Caco-2 (cell line): ENCODE results near the gene KRT86. TPM values are rescaled to one million over a fixed set of nuclear protein-coding genes. Genes with fewer than 3 reads are reported as not detected.

Experiments
- BruUV-seq: library from RNA; stranded (reverse); fragments of 400-500 nt; replicated peaks from 2 replicates; lab custom pipeline; 2021; lab: Mats Ljungman, UMichigan
- CTCF ChIA-PET: fragments of 300-600 bp; sonication (Branson Sonifier 250); formaldehyde crosslinking; loops from one replicate; lab custom pipeline; 2022; ENCODE audit warnings: antibody characterized with exemption; lab: Charles Lee
- POLR2A ChIA-PET: fragments of 300-600 bp; sonication (Branson Sonifier 250); formaldehyde crosslinking; loops from one replicate; lab custom pipeline; 2022; ENCODE audit warnings: antibody characterized with exemption; lab: Charles Lee
- DNase-seq, 2 experiments: peaks; one replicate each; pipeline versions ENCODE4 v3.0.0 to v3.0.0-alpha.2; 2020 to 2022
- H3K27me3 ChIP-seq: replicated peaks from 2 replicates; pipeline ENCODE4 v1.6.0; 2011; ENCODE audit warnings: low read length; ENCODE audit not compliant: control insufficient read depth, insufficient read depth
- H3K36me3 ChIP-seq: 2 replicates; pipeline ENCODE4 v1.5.1; 2011; ENCODE audit warnings: low read length; ENCODE audit not compliant: control insufficient read depth, insufficient read depth
- H3K4me1 ChIP-seq: fragments of 250-450 bp; sonication (Bioruptor Pico); 2 replicates; pipeline ENCODE4 v1.5.1; 2020; ENCODE audit warnings: mild to moderate bottlenecking
- H3K4me3 ChIP-seq: 2 replicates; pipeline ENCODE4 v1.5.1; 2011; ENCODE audit warnings: low read depth, mild to moderate bottlenecking, control low read depth, low read length
- H3K9me3 ChIP-seq: fragments of 250-450 bp; sonication (Bioruptor Pico); 2 replicates; pipeline ENCODE4 v1.5.1; 2020; ENCODE audit warnings: mild to moderate bottlenecking, moderate library complexity
- H3K27ac Mint-ChIP-seq: one replicate; pipeline ENCODE4 v1.8.0; 2022; ENCODE audit warnings: mixed read lengths; ENCODE audit not compliant: unreplicated experiment
- H3K27me3 Mint-ChIP-seq: one replicate; pipeline ENCODE4 v1.8.0; 2022; ENCODE audit warnings: mixed read lengths; ENCODE audit not compliant: insufficient read depth, unreplicated experiment
- H3K36me3 Mint-ChIP-seq: one replicate; pipeline ENCODE4 v1.8.0; 2022; ENCODE audit warnings: mild to moderate bottlenecking, mixed read lengths; ENCODE audit not compliant: insufficient read depth, unreplicated experiment
- H3K4me1 Mint-ChIP-seq: one replicate; pipeline ENCODE4 v1.8.0; 2022; ENCODE audit warnings: low read depth, mixed read lengths; ENCODE audit not compliant: unreplicated experiment
- H3K4me3 Mint-ChIP-seq: one replicate; pipeline ENCODE4 v1.8.0; 2022; ENCODE audit warnings: mild to moderate bottlenecking, moderate library complexity, mixed read lengths; ENCODE audit not compliant: unreplicated experiment
- H3K9me3 Mint-ChIP-seq: one replicate; pipeline ENCODE4 v1.8.0; 2022; ENCODE audit warnings: mixed read lengths; ENCODE audit not compliant: unreplicated experiment
- intact Hi-C: fragments of 100-400 bp; cut with micrococcal nuclease; formaldehyde crosslinking; loops from one replicate; pipeline ENCODE4 v1.10.0; 2022; ENCODE audit not compliant: unreplicated experiment
- total RNA-seq: library from RNA; stranded (reverse); gene quantifications from 2 replicates; pipeline ENCODE4 v1.2.3, GENCODE V29; 2022
- TF ChIP-seq, protein P1 (sequence below), 2 experiments: fragments of 200-600 bp in 1 of 2; IDR thresholded peaks; 1 replicate in 1 of 2; 2 replicates in 1 of 2; pipeline versions ENCODE4 v1.5.1 to v1.8.0; 2011 to 2022; ENCODE audit warnings: antibody characterized with exemption in 1 of 2, control low read depth in 1 of 2, inconsistent platforms in 1 of 2, low read depth in 1 of 2, low read length in 1 of 2, mild to moderate bottlenecking in 1 of 2, moderate library complexity in 1 of 2; ENCODE audit not compliant: insufficient read depth in 1 of 2, severe bottlenecking in 1 of 2, unreplicated experiment in 1 of 2

The KRT86 gene
- total RNA-seq, 1 experiment from 2014 or later = not detected

DNA sequence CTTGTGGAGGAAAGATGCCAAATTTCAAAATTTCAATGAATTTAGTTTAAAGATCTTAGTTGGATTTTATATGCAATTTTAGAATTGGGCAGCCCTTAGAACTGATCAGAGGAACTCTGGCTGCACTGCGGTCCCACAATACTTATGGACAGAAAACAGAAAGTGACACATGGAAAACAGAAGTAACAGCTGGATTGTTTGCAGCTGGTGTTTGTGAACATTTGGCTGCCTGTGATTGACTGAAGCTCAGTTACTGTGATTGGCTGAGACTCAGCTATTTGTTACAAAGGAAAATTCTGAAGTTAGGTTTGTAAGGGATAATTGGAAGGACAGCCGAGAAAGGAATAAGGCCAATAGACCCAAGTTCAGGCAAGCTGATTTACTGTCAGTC, 10.0 kb upstream of the KRT86 start:
- BruUV-seq = no TSS peak
- no peak overlapping the region for H3K4me3 Mint-ChIP-seq
- H3K36me3 ChIP-seq = peaks cover 1% of the 10 kb centered on the region; the same call in 1 of the 2 replicates

DNA sequence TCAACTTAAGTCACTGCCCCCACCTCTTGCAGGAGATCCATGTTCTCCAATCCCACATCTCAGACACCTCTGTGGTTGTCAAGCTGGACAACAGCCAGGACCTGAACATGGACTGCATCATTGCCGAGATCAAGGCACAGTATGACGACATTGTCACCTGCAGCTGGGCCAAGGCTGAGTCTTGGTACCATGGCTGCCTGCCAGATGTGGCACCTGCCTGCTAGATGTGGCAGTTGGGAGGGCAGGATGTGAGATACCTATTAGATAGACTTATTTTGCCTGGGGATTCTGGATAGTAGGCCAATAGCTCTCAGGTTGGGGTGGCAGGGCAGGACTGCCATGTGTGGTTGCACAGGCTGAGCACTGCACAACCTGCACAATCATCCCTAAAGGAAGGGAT, 7.9 kb upstream of the KRT86 start:
- Histone ChIP-seq H3K36me3 (peaks cover under 1% of the 10 kb centered on the region; the same call in 1 of the 2 replicates), H3K4me3 (no peak overlapping the region), H3K9me3 (peaks cover 16% of the 10 kb centered on the region), H3K27me3 (no peaks in the 10 kb centered on the region), H3K4me1 (peaks cover 21% of the 10 kb centered on the region)
- H3K27ac Mint-ChIP-seq = no peak overlapping the region
- TF ChIP-seq, protein P1, sequence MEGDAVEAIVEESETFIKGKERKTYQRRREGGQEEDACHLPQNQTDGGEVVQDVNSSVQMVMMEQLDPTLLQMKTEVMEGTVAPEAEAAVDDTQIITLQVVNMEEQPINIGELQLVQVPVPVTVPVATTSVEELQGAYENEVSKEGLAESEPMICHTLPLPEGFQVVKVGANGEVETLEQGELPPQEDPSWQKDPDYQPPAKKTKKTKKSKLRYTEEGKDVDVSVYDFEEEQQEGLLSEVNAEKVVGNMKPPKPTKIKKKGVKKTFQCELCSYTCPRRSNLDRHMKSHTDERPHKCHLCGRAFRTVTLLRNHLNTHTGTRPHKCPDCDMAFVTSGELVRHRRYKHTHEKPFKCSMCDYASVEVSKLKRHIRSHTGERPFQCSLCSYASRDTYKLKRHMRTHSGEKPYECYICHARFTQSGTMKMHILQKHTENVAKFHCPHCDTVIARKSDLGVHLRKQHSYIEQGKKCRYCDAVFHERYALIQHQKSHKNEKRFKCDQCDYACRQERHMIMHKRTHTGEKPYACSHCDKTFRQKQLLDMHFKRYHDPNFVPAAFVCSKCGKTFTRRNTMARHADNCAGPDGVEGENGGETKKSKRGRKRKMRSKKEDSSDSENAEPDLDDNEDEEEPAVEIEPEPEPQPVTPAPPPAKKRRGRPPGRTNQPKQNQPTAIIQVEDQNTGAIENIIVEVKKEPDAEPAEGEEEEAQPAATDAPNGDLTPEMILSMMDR (IDR thresholded peaks at IDR 0.05; ENCODE audit: insufficient read depth in 1 of 2, low read depth in 1 of 2, low read length in 1 of 2, severe bottlenecking in 1 of 2, unreplicated experiment in 1 of 2) = no peak
- H3K9me3 Mint-ChIP-seq = peaks cover 2% of the 10 kb centered on the region
- peaks cover 3% of the 10 kb centered on the region for H3K4me1 Mint-ChIP-seq
- H3K27me3 Mint-ChIP-seq = no peaks in the 10 kb centered on the region
- CTCF ChIA-PET = interaction anchor here (0.8 kb wide), 1 partner anchor 12 kb away, joined by 4 read pairs; no protein-coding TSS in a partner anchor
- no peak for DNase-seq
- intact Hi-C loops = no loop called here
- no TSS peak for BruUV-seq
- H3K36me3 Mint-ChIP-seq = no peaks in the 10 kb centered on the region
- POLR2A ChIA-PET = no interaction called here
- H3K4me3 Mint-ChIP-seq = no peak overlapping the region

More for the DNA sequence above, 10.0 kb upstream of the KRT86 start:
- peaks cover 21% of the 10 kb centered on the region for H3K4me1 ChIP-seq
- H3K27me3 ChIP-seq = no peaks in the 10 kb centered on the region
- Mint-ChIP-seq H3K27ac (no peak overlapping the region), H3K27me3 (no peaks in the 10 kb centered on the region), H3K36me3 (no peaks in the 10 kb centered on the region), H3K4me1 (peaks cover 6% of the 10 kb centered on the region), H3K9me3 (no peaks in the 10 kb centered on the region)
- ChIA-PET CTCF (interaction anchor here (0.5 to 1.8 kb wide), 2 partner anchors 15 to 45 kb away, joined by 3 to 6 read pairs; no protein-coding TSS in a partner anchor), POLR2A (no interaction called here)
- intact Hi-C loops = no loop called here
- H3K4me3 ChIP-seq = no peak overlapping the region
- H3K9me3 ChIP-seq = peaks cover 19% of the 10 kb centered on the region
- TF ChIP-seq, protein P1 (IDR thresholded peaks at IDR 0.05; ENCODE audit: insufficient read depth in 1 of 2, low read depth in 1 of 2, low read length in 1 of 2, severe bottlenecking in 1 of 2, unreplicated experiment in 1 of 2) = no peak
- no peak for DNase-seq

DNA sequence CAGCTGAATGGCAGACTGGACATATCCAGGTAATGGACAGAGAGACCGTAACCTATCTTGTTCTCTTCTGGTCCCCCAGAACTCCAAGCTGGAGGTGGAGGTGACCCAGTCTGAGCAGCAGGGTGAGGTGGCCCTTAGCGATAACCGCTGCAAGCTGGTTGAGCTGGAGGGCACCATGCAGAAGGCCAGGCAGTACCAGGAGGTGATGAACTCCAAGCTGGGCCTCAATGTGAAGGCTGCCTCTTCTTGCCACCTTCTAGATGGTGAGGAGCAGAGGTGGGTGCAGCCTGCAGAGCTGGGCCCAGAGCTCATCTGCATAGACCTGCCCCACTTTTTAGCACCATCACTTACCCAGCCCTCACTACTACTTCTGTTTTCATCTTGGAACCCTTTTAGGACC, 7.2 kb upstream of the KRT86 start:
- DNase-seq = no peak
- TF ChIP-seq, protein P1 (IDR thresholded peaks at IDR 0.05; ENCODE audit: insufficient read depth in 1 of 2, low read depth in 1 of 2, low read length in 1 of 2, severe bottlenecking in 1 of 2, unreplicated experiment in 1 of 2) = no peak
- H3K27me3 Mint-ChIP-seq = peaks cover 2% of the 10 kb centered on the region
- H3K27ac Mint-ChIP-seq = no peak overlapping the region
- CTCF ChIA-PET = no interaction called here
- no peaks in the 10 kb centered on the region for H3K36me3 Mint-ChIP-seq
- intact Hi-C loops = no loop called here
- peaks cover 8% of the 10 kb centered on the region for H3K9me3 ChIP-seq
- H3K4me3 ChIP-seq = no peak overlapping the region
- BruUV-seq = no TSS peak
- H3K9me3 Mint-ChIP-seq = peaks cover 8% of the 10 kb centered on the region
- no peaks in the 10 kb centered on the region for H3K4me1 Mint-ChIP-seq
- H3K4me3 Mint-ChIP-seq = no peak overlapping the region
- peaks cover 16% of the 10 kb centered on the region for H3K4me1 ChIP-seq
- no peaks in the 10 kb centered on the region for H3K27me3 ChIP-seq
- H3K36me3 ChIP-seq = no peaks in the 10 kb centered on the region
- POLR2A ChIA-PET = no interaction called here
